ENCODE measurements around the gene CLVS2. TPM values are rescaled to one million over a fixed set of nuclear protein-coding genes. Genes with fewer than 3 reads are reported as not detected.

CLVS2 gene
- total RNA-seq, 1 experiment from 2014 or later, result 0.94 TPM

- Histone ChIP-seq H3K4me3 (ENCODE audit: insufficient read depth, low read depth, low read length) (no peak overlapping the region), H3K36me3 (replicated peaks; ENCODE audit: control insufficient read depth, insufficient read depth, low read length) (no peaks in the 10 kb centered on the region), H3K27me3 (ENCODE audit: control insufficient read depth, insufficient read depth, low read length) (no peaks in the 10 kb centered on the region)
- DNase-seq, result no peak
These were observed 11.8 kb downstream of the CLVS2 start for GRCh38 chr6:123007885-123008284.

- Histone ChIP-seq H3K36me3 (replicated peaks; ENCODE audit: control insufficient read depth, insufficient read depth, low read length) (no peaks in the 10 kb centered on the region), H3K4me3 (ENCODE audit: insufficient read depth, low read depth, low read length) (no peak overlapping the region), H3K27me3 (ENCODE audit: control insufficient read depth, insufficient read depth, low read length) (no peaks in the 10 kb centered on the region)
- DNase-seq, result no peak
These were observed 13.0 kb downstream of the CLVS2 start for GRCh38 chr6:123009059-123009458.

GRCh38 chr6:123014835-123015234 lies 18.8 kb downstream of the CLVS2 start:
- no peak overlapping the region for H3K4me3 ChIP-seq (ENCODE audit: insufficient read depth, low read depth, low read length)
- H3K36me3 ChIP-seq (replicated peaks; ENCODE audit: control insufficient read depth, insufficient read depth, low read length), result no peaks in the 10 kb centered on the region
- DNase-seq, result no peak
- H3K27me3 ChIP-seq (ENCODE audit: control insufficient read depth, insufficient read depth, low read length), result no peaks in the 10 kb centered on the region

GRCh38 chr6:123016431-123017103 lies 20.5 kb downstream of the CLVS2 start:
- Histone ChIP-seq H3K36me3 (replicated peaks; ENCODE audit: control insufficient read depth, insufficient read depth, low read length) (no peaks in the 10 kb centered on the region), H3K27me3 (ENCODE audit: control insufficient read depth, insufficient read depth, low read length) (no peaks in the 10 kb centered on the region), H3K4me3 (ENCODE audit: insufficient read depth, low read depth, low read length) (no peak overlapping the region)
- DNase-seq, result no peak

GRCh38 chr6:123017104-123017682 lies 21.2 kb downstream of the CLVS2 start:
- no peak for DNase-seq
- H3K36me3 ChIP-seq (replicated peaks; ENCODE audit: control insufficient read depth, insufficient read depth, low read length), result no peaks in the 10 kb centered on the region

GRCh38 chr6:123022975-123023374 lies 26.9 kb downstream of the CLVS2 start:
- Histone ChIP-seq H3K36me3 (replicated peaks; ENCODE audit: control insufficient read depth, insufficient read depth, low read length) (no peaks in the 10 kb centered on the region), H3K27me3 (ENCODE audit: control insufficient read depth, insufficient read depth, low read length) (no peaks in the 10 kb centered on the region), H3K4me3 (ENCODE audit: insufficient read depth, low read depth, low read length) (no peak overlapping the region)
- DNase-seq, result no peak

More at GRCh38 chr6:123017104-123017682, 21.2 kb downstream of the CLVS2 start:
- no peaks in the 10 kb centered on the region for H3K27me3 ChIP-seq (ENCODE audit: control insufficient read depth, insufficient read depth, low read length)
- no peak overlapping the region for H3K4me3 ChIP-seq (ENCODE audit: insufficient read depth, low read depth, low read length)

- DNase-seq, result no peak
- no peak overlapping the region for H3K4me3 ChIP-seq (ENCODE audit: insufficient read depth, low read depth, low read length)
- no peaks in the 10 kb centered on the region for H3K36me3 ChIP-seq (replicated peaks; ENCODE audit: control insufficient read depth, insufficient read depth, low read length)
- H3K27me3 ChIP-seq (ENCODE audit: control insufficient read depth, insufficient read depth, low read length), result no peaks in the 10 kb centered on the region
These were observed 28.9 kb downstream of the CLVS2 start for GRCh38 chr6:123024976-123025375.

GRCh38 chr6:123027408-123027807 lies 31.4 kb downstream of the CLVS2 start:
- no peak for DNase-seq
- Histone ChIP-seq H3K27me3 (ENCODE audit: control insufficient read depth, insufficient read depth, low read length) (no peaks in the 10 kb centered on the region), H3K4me3 (ENCODE audit: insufficient read depth, low read depth, low read length) (no peak overlapping the region), H3K36me3 (replicated peaks; ENCODE audit: control insufficient read depth, insufficient read depth, low read length) (no peaks in the 10 kb centered on the region)

GRCh38 chr6:123028263-123028662 lies 32.2 kb downstream of the CLVS2 start:
- Histone ChIP-seq H3K36me3 (replicated peaks; ENCODE audit: control insufficient read depth, insufficient read depth, low read length) (no peaks in the 10 kb centered on the region), H3K27me3 (ENCODE audit: control insufficient read depth, insufficient read depth, low read length) (no peaks in the 10 kb centered on the region), H3K4me3 (ENCODE audit: insufficient read depth, low read depth, low read length) (no peak overlapping the region)
- DNase-seq, result no peak

- DNase-seq, result no peak
- Histone ChIP-seq H3K27me3 (ENCODE audit: control insufficient read depth, insufficient read depth, low read length) (no peaks in the 10 kb centered on the region), H3K36me3 (replicated peaks; ENCODE audit: control insufficient read depth, insufficient read depth, low read length) (no peaks in the 10 kb centered on the region), H3K4me3 (ENCODE audit: insufficient read depth, low read depth, low read length) (no peak overlapping the region)
These were observed 34.2 kb downstream of the CLVS2 start for GRCh38 chr6:123030282-123030681.

GRCh38 chr6:123036648-123037047 lies 40.6 kb downstream of the CLVS2 start:
- no peaks in the 10 kb centered on the region for H3K36me3 ChIP-seq (replicated peaks; ENCODE audit: control insufficient read depth, insufficient read depth, low read length)

GRCh38 chr6:123039431-123039830 lies 43.4 kb downstream of the CLVS2 start:
- Histone ChIP-seq H3K36me3 (replicated peaks; ENCODE audit: control insufficient read depth, insufficient read depth, low read length) (no peaks in the 10 kb centered on the region), H3K27me3 (ENCODE audit: control insufficient read depth, insufficient read depth, low read length) (no peaks in the 10 kb centered on the region), H3K4me3 (ENCODE audit: insufficient read depth, low read depth, low read length) (no peak overlapping the region)
- no peak for DNase-seq

More at GRCh38 chr6:123036648-123037047, 40.6 kb downstream of the CLVS2 start:
- Histone ChIP-seq H3K4me3 (ENCODE audit: insufficient read depth, low read depth, low read length) (no peak overlapping the region), H3K27me3 (ENCODE audit: control insufficient read depth, insufficient read depth, low read length) (no peaks in the 10 kb centered on the region)
- no peak for DNase-seq

GRCh38 chr6:123042401-123042800 lies 46.4 kb downstream of the CLVS2 start:
- DNase-seq, result no peak
- H3K27me3 ChIP-seq (ENCODE audit: control insufficient read depth, insufficient read depth, low read length), result no peaks in the 10 kb centered on the region
- H3K36me3 ChIP-seq (replicated peaks; ENCODE audit: control insufficient read depth, insufficient read depth, low read length), result no peaks in the 10 kb centered on the region
- no peak overlapping the region for H3K4me3 ChIP-seq (ENCODE audit: insufficient read depth, low read depth, low read length)

- DNase-seq, result no peak
- Histone ChIP-seq H3K27me3 (ENCODE audit: control insufficient read depth, insufficient read depth, low read length) (no peaks in the 10 kb centered on the region), H3K36me3 (replicated peaks; ENCODE audit: control insufficient read depth, insufficient read depth, low read length) (no peaks in the 10 kb centered on the region), H3K4me3 (ENCODE audit: insufficient read depth, low read depth, low read length) (no peak overlapping the region)
These were observed 48.4 kb downstream of the CLVS2 start for GRCh38 chr6:123044341-123044860.

- no peak for DNase-seq
- H3K4me3 ChIP-seq (ENCODE audit: insufficient read depth, low read depth, low read length), result no peak overlapping the region
- H3K27me3 ChIP-seq (ENCODE audit: control insufficient read depth, insufficient read depth, low read length), result no peaks in the 10 kb centered on the region
- no peaks in the 10 kb centered on the region for H3K36me3 ChIP-seq (replicated peaks; ENCODE audit: control insufficient read depth, insufficient read depth, low read length)
These were observed 57.7 kb downstream of the CLVS2 start for GRCh38 chr6:123053602-123054225.
